ENCODE data around the gene RHBDD2.
A peak's percentile ranks its signal among the peaks of the same experiment; 100 is the strongest.
"Not testable (repeated sequence)": the region's sequence is repeated elsewhere in the genome, so short reads cannot be mapped to it uniquely, and the experiment has no call there.

Gene RHBDD2

DNA sequence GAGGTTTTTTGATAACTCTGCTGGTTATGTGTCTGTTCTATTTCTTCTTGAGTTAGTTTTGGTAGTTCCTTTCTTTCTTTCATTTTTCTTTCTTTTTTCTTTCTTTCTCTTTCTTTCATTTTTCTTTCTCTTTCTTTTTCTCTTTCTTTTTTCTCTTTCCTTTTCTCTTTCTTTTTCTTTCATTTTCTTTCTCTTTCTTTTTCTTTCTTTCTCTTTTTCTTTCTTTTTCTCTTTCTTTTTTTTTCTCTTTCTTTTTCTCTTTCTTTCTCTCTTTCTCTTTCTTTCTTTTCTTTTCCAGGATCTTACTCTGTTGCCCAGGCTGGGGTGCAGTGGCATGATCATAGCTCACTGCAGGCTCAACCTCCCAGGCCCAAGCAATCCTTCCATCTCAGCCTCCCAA lies 20.4 kb upstream of the RHBDD2 start:
- no peak for DNase-seq

- no peak for DNase-seq
These were observed 17.2 kb upstream of the RHBDD2 start for GRCh38 chr7:75861636-75862035.

DNA sequence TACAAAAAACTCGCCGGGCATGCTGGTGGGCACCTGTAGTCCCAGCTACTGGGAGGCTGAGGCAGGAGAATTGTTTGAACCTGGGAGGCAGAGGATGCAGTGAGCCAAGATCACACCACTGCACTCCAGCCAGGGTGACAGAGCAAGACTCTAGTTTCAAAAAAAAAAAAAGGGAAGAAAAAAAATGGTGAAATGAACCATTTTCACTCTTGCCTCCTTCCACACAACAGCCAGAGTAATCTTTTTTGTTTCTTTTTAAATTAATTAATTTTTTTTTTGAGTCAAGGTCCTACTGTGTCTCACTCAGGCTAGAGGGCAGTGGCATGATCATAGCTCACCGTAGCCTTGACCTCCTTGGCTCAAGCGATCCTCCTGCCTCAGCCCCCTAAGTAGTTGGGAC lies 14.6 kb upstream of the RHBDD2 start:
- not testable (repeated sequence) for DNase-seq

DNA sequence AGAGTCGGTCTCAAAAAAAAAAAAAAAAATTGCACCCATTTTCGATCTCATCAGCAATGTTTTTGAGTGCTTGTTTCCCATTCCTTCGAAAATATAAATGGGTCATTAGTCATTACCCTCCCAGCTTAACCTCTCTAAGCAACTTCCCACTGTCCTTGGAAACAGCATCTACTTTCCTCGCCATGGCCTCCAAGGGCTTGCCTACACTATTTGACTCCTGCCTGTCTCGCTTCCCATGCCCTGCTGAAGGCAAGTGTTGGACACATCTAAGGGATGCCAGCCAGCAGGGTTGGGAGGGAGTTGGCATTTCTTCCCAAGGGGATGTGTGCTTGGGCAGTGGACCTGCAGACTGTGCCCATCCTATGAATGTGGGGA lies 12.7 kb upstream of the RHBDD2 start:
- DNase-seq, result no peak

DNA sequence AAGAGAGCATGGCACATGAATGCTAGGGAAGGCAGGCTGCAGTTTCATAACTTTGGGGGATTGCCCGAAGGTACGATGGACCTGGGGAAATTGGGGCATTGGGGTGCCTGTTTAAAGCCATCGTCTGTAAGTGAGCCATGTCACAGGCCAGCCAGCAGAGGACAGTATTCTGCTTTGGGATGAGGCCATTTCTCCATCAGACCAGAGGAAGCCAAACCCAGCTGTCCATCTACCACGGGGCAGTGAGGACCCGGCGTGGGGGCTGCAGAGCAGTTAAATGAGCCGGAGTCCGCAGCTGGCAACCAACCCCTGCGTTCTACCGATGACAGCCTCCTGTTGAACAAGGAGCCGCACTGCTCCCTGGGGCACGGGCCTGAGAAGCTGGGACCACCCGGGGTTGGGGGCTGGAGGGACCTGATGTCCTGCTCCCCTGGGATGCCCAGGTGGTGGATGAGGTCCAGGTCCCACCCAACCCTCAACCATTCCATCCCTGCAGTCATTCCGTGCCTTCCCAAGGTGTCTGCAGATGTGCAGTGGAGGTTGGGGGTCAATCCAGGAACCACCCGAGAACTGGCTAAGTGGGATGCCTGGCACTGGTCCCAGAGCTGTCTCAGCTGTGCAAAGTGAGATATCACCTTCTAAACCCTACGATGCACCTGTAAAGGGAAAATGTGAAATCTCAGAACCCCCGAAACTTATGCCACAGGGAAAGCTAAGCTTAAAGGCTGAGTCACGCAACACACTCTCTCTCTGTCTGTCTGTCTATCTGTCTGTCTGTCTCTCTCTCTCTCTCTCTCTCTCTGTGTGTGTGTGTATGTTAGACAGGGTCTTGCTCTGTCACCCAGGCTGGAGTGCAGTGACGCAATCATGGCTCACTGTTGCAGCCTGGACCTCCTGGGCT lies 12.1 kb upstream of the RHBDD2 start:
- DNase-seq, result peak; percentile 39

DNA sequence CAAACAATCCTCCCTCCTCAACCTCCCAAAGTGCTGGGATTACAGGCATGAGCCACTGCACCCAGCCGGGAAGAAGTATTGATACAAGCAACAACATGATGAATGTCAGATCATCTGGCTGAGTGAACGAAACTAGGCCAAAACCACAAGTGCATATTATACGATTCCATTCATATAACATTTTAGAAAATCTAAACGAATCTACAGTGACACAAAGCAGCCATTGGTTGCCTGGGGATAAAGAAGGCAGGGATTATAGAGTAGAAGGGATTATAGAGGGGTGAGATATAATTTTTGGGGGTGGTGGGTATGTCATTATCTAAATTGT lies 11.5 kb upstream of the RHBDD2 start:
- DNase-seq, result no peak

DNA sequence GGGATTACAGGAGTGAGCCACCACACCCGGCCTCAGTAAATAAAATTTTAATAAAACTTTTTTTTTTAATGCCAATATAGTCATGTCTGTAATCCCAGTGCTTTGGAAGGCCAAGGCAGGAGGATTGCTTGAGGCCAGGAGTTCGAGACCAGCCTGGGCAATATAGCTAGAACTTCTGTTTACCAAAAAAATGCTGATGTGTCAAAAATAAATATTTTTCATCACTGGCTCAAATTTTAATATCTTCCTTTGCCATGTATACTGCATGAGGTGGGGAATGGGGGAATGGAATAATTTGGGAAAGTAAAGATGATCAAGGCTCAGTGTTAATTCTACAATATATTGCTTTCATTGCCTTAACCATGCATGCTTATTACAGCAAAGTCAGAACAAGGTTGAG lies 10.7 kb upstream of the RHBDD2 start:
- no peak for DNase-seq

DNA sequence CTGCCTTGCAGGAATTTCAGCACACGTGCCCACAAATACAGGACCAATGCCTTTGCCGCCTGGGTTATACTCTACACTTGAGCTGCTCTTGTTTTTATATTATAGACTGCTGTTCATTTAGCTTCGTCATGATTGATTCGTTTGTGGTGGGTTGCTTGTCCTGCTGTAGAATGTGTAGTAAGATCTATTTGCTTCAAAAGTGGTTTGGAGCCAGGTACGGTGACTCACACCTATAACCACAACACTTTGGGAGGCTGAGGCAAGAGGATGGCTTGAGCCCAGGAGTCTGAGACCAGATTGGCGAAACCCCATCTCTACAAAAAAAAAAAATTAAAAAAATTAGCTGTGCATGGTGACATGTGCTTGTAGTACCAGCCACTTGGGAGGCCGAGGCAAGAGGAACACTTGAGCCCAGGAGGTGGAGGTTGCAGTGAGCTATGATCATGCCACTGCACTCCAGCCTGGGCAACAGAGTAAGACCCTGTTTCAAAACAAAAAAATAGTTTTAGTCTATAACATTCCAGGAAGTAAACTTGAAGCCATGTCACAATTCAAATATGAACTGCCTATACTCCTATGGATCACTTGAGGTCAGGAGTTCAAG lies 9.0 kb upstream of the RHBDD2 start:
- no peak for DNase-seq

DNA sequence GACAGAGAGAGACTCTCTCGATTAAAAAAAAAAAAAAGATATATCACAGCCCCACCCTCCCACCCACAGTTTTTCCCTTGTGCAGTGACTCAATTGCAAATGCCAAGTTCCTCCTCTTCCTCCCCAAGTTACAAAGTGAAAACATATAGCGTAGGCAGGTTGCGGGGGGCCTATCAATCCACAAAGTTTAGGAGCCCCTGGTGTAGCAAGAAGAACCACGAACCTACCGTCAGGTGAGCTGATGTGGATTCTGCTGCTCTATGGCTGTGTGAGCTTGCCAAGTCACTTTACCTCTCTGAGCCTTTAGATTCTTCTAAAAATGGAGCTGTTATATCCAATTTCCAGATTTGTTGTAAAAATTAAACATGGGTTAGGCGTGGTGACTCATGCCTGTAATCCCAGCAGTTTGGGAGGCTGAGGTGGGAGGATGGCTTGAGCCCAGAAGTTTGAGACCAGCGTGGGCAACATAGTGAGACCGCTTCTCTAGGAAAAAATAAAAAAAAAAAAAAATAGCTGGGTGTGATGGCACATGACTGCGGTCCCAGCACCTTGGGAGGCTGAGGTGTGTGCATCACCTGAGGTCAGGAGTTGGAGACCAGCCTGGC lies 8.2 kb upstream of the RHBDD2 start:
- DNase-seq, result no peak

DNA sequence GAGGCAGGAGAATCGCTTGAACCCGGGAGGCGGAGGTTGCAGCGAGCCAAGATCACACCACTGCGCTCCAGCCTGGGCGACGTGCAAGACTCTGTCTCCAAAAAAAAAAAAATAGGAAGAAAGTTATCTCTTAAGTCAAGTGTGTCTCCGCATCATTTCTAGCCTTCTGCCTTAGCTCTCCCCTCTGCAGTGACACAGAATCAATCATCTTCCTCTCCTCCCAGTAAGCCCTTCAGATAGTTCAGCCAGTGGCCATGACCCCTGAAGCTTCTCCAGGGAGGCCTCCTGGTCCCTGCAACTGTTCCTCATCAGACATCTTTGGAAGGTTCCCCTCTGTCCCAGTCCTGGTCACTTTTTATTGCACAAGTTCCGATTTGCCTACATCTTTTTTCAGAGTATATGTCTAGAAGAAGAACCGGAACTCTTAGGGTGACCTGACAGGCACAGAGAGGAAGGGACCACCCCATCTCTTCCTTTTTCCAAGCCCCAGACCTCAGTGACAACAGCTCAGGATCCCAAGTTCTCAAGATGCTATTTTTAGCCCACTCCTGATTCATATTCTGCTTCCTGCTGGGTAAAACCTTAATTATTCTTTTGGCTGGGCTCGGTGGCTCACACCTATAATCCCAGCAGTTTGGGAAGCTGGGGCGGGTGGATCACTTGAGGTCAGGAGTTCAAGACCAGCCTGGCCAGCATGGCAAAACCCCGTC lies 6.6 kb upstream of the RHBDD2 start:
- no peak for DNase-seq

DNA sequence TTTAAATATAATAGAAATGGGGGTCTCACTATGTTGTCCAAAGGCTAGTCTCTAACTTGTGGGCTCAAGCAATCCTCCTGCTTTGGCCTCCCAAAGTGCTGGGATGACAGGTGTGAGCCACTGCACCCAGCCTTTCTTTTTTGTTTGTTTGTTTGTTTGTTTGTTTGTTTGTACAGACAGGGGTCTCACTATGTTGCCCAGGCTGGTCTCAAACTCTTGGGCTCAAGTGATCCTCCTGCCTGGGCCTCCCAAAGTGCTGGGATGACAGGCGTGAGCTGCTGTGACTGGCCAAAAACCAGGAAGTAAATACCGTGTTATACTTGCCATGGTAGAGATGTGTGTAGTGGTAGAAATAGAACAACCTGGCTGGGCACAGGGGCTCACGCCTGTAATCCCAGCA lies 4.7 kb upstream of the RHBDD2 start:
- DNase-seq, result not testable (repeated sequence)

DNA sequence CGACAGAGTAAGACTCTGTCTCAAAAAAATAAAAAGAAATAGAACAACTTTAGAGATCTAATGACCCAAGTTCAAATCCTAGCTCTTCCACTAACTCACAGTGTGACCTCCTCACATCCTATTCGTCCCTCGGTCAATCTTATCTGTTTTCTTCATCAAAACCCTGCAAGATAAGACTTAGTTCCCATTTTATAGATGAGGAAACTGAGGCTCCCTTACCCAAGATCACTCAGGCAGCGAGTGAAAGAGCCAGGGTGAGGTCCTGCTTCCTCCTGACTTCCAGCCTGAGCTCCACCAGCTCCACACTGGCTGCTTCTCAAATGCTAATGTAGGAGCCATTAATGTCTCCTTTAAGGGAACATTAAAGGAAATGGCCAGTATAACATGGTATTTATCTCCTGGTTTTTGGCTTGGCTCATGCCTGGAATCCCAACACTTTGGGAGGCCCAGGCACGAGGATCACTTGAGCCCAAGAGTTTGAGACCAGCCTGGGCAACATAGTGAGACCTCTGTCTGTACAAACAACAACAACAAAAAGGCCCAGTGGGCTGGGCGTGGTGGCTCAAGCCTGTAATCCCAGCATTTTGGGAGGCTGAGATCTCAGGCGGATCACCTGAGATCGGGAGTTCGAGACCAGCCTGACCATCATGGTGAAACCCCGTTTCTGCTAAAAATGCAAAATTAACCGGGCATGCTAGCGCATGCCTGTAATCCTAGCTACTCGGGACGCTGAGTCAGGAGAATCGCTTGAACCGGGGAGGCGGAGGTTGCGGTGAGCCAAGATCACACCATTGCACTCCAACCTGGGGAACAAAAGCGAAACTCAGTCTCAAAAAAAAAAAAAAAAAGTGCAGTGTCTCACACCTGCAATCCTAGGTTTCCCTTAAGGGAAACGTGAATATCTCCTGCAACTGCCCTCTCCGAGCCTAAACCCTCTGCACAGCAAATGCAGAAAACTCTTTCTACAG lies 3.4 kb upstream of the RHBDD2 start:
- DNase-seq, result no peak

DNA sequence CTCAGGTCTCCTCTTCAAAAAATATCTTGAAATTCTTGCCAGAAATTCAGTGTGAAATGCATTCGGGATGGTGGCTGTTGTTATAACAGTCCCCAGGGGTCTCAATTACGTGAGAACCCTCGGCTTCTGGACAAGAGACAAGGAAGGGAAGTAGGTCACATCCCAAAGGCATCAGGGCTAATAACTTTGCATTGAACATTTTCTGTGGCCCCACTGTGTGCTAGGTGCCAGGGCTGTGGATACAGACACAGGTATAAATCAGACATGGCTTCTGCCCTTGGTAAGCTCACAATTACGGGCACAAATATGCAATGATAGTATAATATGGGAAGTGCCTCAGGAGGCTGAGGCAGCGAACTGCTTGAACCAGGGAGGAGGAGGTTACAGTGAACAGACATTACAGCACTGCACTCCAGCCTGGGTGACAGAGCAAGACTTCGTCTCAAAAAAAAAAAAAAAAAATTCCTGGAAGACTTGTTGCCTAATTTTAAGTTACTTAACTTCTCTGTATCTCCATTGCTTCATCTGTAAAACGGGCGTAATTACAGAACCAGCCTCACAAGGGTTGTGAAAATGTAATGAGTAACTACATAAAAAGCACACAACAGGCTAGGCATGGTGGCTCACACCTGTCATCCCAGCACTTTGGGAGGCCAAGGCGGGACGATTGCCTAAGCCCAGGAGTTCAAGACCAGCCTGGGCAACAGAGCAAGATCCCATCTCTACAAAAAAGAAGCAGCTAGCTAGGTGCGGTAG lies 2.5 kb upstream of the RHBDD2 start:
- DNase-seq, result no peak

DNA sequence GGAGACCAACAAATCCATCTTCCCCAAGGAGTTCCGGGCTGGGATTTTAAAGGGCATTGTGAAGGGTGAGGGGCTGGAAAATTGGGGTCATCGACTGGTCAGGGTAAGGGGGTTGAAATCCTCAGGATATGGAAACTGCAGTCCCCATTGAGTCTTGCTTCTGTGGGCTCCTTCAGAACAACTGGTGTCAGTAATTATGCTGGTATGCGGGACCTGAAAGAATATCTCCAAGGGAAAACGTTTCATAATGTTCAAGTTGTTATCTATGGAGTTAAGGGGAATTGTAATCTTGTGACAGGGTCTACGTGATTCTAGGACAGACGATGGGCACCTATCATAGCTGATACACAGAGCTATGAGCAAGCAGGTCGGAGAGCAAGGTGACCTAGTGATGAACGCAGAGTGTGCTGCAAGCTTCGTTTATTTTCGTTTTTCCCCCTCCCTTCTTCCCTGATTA lies 494 bp upstream of the RHBDD2 start:
- peak; percentile 66 for DNase-seq

DNA sequence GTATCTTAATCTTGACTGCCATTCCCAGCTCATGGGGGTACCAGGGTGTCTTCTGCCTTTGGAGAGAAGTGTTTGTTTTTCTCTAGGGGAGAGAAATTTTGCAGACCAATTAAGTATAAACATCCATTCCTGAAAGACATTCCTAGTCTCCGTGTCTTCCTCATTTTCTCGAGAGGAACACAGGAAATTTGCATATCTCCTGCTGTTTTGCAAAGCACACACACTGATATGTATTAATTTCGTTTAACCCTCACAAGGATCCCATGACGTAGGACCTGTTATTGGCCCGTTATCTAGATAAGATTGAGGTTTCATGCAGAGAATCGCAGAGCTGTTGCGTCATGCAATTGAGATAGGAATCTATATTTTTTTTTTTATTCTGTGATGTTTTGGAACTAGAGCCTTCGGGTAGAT lies 944 bp downstream of the RHBDD2 start:
- no peak for DNase-seq

DNA sequence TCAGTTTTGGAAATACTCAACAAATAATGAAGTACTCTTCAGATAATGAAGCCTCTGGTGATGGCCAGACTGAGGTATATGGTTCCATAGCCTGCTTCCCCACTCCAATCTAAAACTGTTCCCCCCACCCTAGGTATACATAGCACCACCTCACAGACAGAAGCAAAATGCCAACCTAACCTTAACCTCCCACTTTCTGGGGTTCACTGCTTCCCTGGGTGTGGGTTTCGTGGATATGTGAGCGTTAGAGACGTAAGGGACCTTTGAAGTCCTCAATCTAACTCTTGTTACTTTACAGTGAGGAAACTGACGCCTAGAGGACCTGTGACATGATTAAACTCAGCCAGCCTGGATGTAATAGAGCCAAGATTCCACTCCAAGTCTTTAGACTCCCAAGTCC lies 1.4 kb downstream of the RHBDD2 start:
- no peak for DNase-seq

DNA sequence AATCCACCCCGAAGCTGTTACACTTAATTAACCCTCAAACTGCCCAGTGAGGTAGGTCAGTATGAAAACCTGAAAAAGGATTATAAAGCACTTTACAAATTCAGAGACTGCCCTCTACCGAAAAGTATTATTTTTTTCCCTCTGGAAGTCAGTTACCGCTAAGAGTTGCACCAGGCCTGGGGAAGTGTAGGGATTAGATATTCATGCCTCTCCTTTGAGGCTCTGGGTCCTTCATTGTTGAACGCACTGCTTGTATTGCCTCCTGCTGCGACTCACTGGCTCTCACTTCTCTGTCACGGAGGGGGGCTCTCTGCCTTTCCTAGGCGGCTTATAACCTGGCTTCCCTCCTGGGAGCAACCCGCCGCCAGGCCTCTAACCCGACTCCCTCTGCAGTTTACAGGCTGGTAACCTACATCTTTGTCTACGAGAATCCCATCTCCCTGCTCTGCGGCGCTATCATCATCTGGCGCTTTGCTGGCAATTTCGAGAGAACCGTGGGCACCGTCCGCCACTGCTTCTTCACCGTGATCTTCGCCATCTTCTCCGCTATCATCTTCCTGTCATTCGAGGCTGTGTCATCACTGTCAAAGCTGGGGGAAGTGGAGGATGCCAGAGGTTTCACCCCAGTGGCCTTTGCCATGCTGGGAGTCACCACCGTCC lies 2.7 kb downstream of the RHBDD2 start:
- no peak for DNase-seq

- DNase-seq, result not testable (repeated sequence)
These were observed 4.5 kb downstream of the RHBDD2 start for GRCh38 chr7:75883265-75883824.

DNA sequence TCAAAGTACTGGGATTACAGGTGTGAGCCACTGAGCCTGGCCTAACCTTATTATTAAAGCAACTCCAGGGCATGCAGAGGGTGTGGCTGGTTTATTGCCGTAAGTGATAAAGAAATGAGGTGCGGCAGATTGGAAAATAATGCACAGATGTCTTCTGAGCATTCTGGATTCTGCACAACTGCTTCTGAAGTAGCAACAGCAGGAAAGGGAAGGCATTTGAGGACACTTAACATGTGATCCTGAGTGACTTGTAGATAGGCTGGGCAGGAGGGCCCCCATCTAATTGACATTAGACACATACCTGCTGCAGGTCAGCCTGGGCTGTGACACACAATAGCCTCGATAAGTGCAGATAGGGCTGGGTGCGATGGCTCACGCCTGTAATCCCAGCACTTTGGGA lies 5.6 kb downstream of the RHBDD2 start:
- DNase-seq, result no peak

DNA sequence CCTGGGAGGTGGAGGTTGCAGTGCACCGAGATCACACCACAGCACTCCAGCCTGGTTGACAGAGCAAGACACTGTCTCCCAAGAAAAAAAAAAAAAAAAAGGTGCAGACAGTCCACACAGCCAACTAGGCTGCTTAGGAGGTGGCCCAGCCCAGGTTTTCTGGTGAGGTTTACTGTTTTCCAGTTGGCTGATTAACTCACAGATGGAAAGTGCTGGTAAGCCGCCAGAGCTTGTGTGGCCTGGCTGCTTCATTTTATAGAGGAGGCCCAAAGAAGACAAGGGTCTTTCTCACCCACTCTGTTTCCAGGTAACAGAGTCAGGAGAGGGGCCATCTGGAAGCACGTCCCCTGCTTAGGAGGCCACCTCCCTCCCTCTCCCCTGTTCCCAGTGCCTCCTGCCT lies 6.2 kb downstream of the RHBDD2 start:
- no peak for DNase-seq
